Lower lobe of right lung (tissue), 2 donors: Measurements from ENCODE around the gene CD248. TPM values are rescaled to one million over a fixed set of nuclear protein-coding genes. Genes with fewer than 3 reads are reported as not detected.

ENCODE experiments used
- ATAC-seq, 2 donors: fragments of 200-7000 bp; cut with Tn5 transposase; one replicate each; pipeline ENCODE4 v1.9.1; 2020 to 2022; ENCODE audit warnings: mild to moderate bottlenecking in 2 of 2, moderate library complexity in 2 of 2
- DNase-seq: peaks from one replicate; pipeline ENCODE4 v3.0.0-alpha.2; 2020
- H3K27ac ChIP-seq: fragments of 200-600 bp; one replicate; pipeline ENCODE4 v1.8.0; 2022
- H3K27me3 ChIP-seq: fragments of 200-600 bp; one replicate; pipeline ENCODE4 v1.8.0; 2022; ENCODE audit warnings: low read depth
- H3K36me3 ChIP-seq: fragments of 200-600 bp; one replicate; pipeline ENCODE4 v1.8.0; 2022; ENCODE audit warnings: mild to moderate bottlenecking
- H3K4me1 ChIP-seq: fragments of 200-600 bp; one replicate; pipeline ENCODE4 v1.8.0; 2022
- H3K4me3 ChIP-seq: fragments of 200-600 bp; one replicate; pipeline ENCODE4 v1.8.0; 2022; ENCODE audit warnings: mild to moderate bottlenecking
- H3K9me3 ChIP-seq: fragments of 200-600 bp; one replicate; pipeline ENCODE4 v1.8.0; 2022
- CTCF ChIP-seq: fragments of 200-600 bp; IDR thresholded peaks from one replicate; pipeline ENCODE4 v1.8.0; 2022; ENCODE audit warnings: antibody characterized with exemption, mild to moderate bottlenecking
- intact Hi-C: fragments of 100-400 bp; cut with DNase I; formaldehyde crosslinking; loops from one replicate; pipeline ENCODE4 v1.11.0; 2022
- total RNA-seq: library from RNA; stranded (reverse); fragmentation: NEBNext Ultra II Directional; extraction: Animal tissue kit (Norgen Biotek cat#: 25700); gene quantifications from one replicate; pipeline ENCODE4 v1.2.1, GENCODE V29; 2021
- donor health status: DM: no; HTN: yes; CAD: no; lungs with severe emphysema.

The CD248 gene
- total RNA-seq, 1 donor from 2014 or later = 28.7 TPM

- no peak for TF ChIP-seq CTCF
- Histone ChIP-seq H3K27ac (peak overlapping the region; percentile 65), H3K9me3 (no peaks in the 10 kb centered on the region), H3K36me3 (no peaks in the 10 kb centered on the region), H3K4me3 (peak overlapping the region; percentile 59), H3K4me1 (peaks cover 44% of the 10 kb centered on the region), H3K27me3 (peaks cover 5% of the 10 kb centered on the region)
- ATAC-seq (no peak), DNase-seq (no peak)
- intact Hi-C loops = no loop called here
Measured at GRCh38 chr11:66317322-66317722, 478 bp upstream of the CD248 start.

- Histone ChIP-seq H3K27me3 (peaks cover 5% of the 10 kb centered on the region), H3K27ac (peak overlapping the region; percentile 65), H3K4me1 (peaks cover 44% of the 10 kb centered on the region), H3K4me3 (peak overlapping the region; percentile 59), H3K9me3 (no peaks in the 10 kb centered on the region), H3K36me3 (no peaks in the 10 kb centered on the region)
- ATAC-seq (no peak), DNase-seq (no peak)
- intact Hi-C loops = no loop called here
- TF ChIP-seq CTCF = no peak
Measured at GRCh38 chr11:66315921-66316811, 678 bp downstream of the CD248 start.

GRCh38 chr11:66315498-66315885 lies 1.4 kb downstream of the CD248 start:
- intact Hi-C loops = no loop called here
- DNase-seq (no peak), ATAC-seq (no peak)
- Histone ChIP-seq H3K4me3 (peak overlapping the region; percentile 59), H3K9me3 (no peaks in the 10 kb centered on the region), H3K4me1 (peaks cover 44% of the 10 kb centered on the region), H3K36me3 (no peaks in the 10 kb centered on the region), H3K27me3 (peaks cover 5% of the 10 kb centered on the region), H3K27ac (peak overlapping the region; percentile 65)
- no peak for TF ChIP-seq CTCF

GRCh38 chr11:66314561-66315497 lies 2.0 kb downstream of the CD248 start:
- no peak for TF ChIP-seq CTCF
- H3K9me3 ChIP-seq = no peaks in the 10 kb centered on the region
- H3K27me3 ChIP-seq = peaks cover 5% of the 10 kb centered on the region
- peak overlapping the region; percentile 88 for H3K27ac ChIP-seq
- intact Hi-C loops = no loop called here
- peak overlapping the region; percentile 59 for H3K4me3 ChIP-seq
- H3K36me3 ChIP-seq = no peaks in the 10 kb centered on the region
- no peak for ATAC-seq
- H3K4me1 ChIP-seq = peaks cover 44% of the 10 kb centered on the region
- DNase-seq = no peak

GRCh38 chr11:66314186-66314501 lies 2.7 kb downstream of the CD248 start:
- peak overlapping the region; percentile 59 for H3K4me3 ChIP-seq
- no peaks in the 10 kb centered on the region for H3K9me3 ChIP-seq
- no peak for DNase-seq
- ATAC-seq = no peak
- peaks cover 43% of the 10 kb centered on the region for H3K4me1 ChIP-seq
- H3K27me3 ChIP-seq = peaks cover 5% of the 10 kb centered on the region
- intact Hi-C loops = no loop called here
- H3K27ac ChIP-seq = peak overlapping the region; percentile 88
- TF ChIP-seq CTCF = no peak
- no peaks in the 10 kb centered on the region for H3K36me3 ChIP-seq
